Stimulated activated memory B cell treated with anti-CD40 and anti-IgM and Interleukin-4, amounts not matched to agents 10 μg/mL and 1 μg/mL and 100 μg/mL, for 72 hours (primary cell): ENCODE measurements around the gene ZNF621.
A peak's percentile ranks its signal among the peaks of the same experiment; 100 is the strongest.

Source experiments
- ATAC-seq: fragments of 150-1000 bp; cut with Tn5 transposase; 2 replicates; pipeline ENCODE4 v1.10.0; 2021
- H3K27ac Mint-ChIP-seq: one replicate; pipeline ENCODE4 v1.8.0; 2022; ENCODE audit warnings: mild to moderate bottlenecking, mixed read lengths
- H3K27me3 Mint-ChIP-seq: one replicate; pipeline ENCODE4 v1.8.0; 2022; ENCODE audit warnings: mixed read lengths
- H3K36me3 Mint-ChIP-seq: one replicate; pipeline ENCODE4 v1.8.0; 2022; ENCODE audit warnings: mixed read lengths
- H3K4me1 Mint-ChIP-seq: one replicate; pipeline ENCODE4 v1.8.0; 2022; ENCODE audit warnings: mixed read lengths
- H3K4me3 Mint-ChIP-seq: one replicate; pipeline ENCODE4 v1.8.0; 2022; ENCODE audit warnings: mild to moderate bottlenecking, moderate library complexity, mixed read lengths
- H3K9me3 Mint-ChIP-seq: one replicate; pipeline ENCODE4 v1.8.0; 2022; ENCODE audit warnings: mixed read lengths

The ZNF621 gene

GRCh38 chr3:40576396-40576795 lies 51.6 kb downstream of the ZNF621 start:
- Mint-ChIP-seq H3K36me3 (no peaks in the 10 kb centered on the region), H3K27me3 (peaks cover 9% of the 10 kb centered on the region), H3K4me3 (no peak overlapping the region), H3K4me1 (no peaks in the 10 kb centered on the region), H3K9me3 (no peaks in the 10 kb centered on the region), H3K27ac (no peak overlapping the region)
- ATAC-seq: no peak

- no peaks in the 10 kb centered on the region for H3K36me3 Mint-ChIP-seq
- no peak overlapping the region for H3K4me3 Mint-ChIP-seq
- no peak overlapping the region for H3K27ac Mint-ChIP-seq
- peaks cover 12% of the 10 kb centered on the region for H3K4me1 Mint-ChIP-seq
- ATAC-seq: peak; percentile 71
- peaks cover 9% of the 10 kb centered on the region for H3K27me3 Mint-ChIP-seq
- no peaks in the 10 kb centered on the region for H3K9me3 Mint-ChIP-seq
These were observed 55.8 kb downstream of the ZNF621 start for GRCh38 chr3:40580494-40581091.

DNA sequence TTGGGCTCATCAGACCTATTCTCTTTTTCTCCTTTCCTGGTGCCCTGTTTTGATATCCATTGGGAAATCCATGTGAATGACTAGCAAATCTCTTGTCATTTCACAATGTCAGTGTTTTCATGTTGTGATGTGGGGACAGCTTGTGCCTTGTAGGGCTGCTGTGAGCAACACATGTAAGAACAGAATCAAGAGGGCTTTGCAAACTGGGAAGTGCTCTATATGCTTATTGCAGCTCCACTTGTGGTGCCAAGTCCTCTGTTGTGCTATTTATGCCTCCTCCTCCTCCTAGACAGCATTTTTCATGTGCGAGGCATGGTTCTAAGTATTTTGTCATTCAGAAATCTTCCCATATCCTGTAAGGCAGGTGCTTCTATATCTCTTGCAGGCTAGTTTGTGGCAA lies 56.4 kb downstream of the ZNF621 start:
- H3K4me1 Mint-ChIP-seq: peaks cover 12% of the 10 kb centered on the region
- no peaks in the 10 kb centered on the region for H3K9me3 Mint-ChIP-seq
- ATAC-seq: no peak
- H3K4me3 Mint-ChIP-seq: no peak overlapping the region
- no peak overlapping the region for H3K27ac Mint-ChIP-seq
- H3K27me3 Mint-ChIP-seq: peaks cover 9% of the 10 kb centered on the region
- no peaks in the 10 kb centered on the region for H3K36me3 Mint-ChIP-seq

DNA sequence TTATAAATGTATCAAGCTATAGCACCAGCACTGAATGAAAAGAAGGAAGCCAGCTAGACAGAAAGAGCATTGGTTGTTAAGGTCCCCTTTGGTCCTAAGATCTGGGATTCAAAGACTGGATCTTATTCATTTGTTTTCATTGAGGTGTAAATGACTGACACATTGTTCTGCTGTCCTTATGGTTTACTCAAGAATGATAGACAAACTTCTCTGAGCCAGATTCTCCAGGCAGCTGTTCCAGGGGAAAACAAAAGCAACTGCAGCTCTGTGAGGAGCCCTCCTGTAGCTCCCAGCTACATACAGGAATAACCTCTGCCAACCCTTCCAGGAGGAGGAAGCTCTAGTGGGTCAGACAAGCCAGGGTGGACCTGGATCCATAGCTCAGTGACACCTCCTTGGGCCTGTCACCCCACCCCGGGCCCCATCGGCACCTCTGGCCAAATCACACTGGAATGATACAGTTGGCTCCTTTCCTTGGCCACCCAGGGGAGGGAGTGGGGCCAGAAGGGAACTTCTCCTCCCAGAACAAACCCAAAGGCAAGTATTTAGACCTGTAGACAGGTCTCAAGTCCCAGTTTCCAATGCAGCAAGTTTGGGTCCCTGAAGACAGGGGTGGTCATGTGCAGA lies 57.8 kb downstream of the ZNF621 start:
- H3K9me3 Mint-ChIP-seq: no peaks in the 10 kb centered on the region
- H3K27me3 Mint-ChIP-seq: peaks cover 9% of the 10 kb centered on the region
- no peak overlapping the region for H3K4me3 Mint-ChIP-seq
- H3K27ac Mint-ChIP-seq: no peak overlapping the region
- H3K36me3 Mint-ChIP-seq: no peaks in the 10 kb centered on the region
- peaks cover 12% of the 10 kb centered on the region for H3K4me1 Mint-ChIP-seq
- no peak for ATAC-seq

- Mint-ChIP-seq H3K27ac (no peak overlapping the region), H3K4me3 (no peak overlapping the region), H3K9me3 (no peaks in the 10 kb centered on the region), H3K4me1 (peaks cover 12% of the 10 kb centered on the region), H3K27me3 (peaks cover 9% of the 10 kb centered on the region), H3K36me3 (no peaks in the 10 kb centered on the region)
- no peak for ATAC-seq
These were observed 58.9 kb downstream of the ZNF621 start for GRCh38 chr3:40583691-40584090.

- H3K9me3 Mint-ChIP-seq: no peaks in the 10 kb centered on the region
- ATAC-seq: peak; percentile 72
- no peak overlapping the region for H3K27ac Mint-ChIP-seq
- no peak overlapping the region for H3K4me3 Mint-ChIP-seq
- H3K27me3 Mint-ChIP-seq: peaks cover 5% of the 10 kb centered on the region
- peaks cover 12% of the 10 kb centered on the region for H3K4me1 Mint-ChIP-seq
- no peaks in the 10 kb centered on the region for H3K36me3 Mint-ChIP-seq
These were observed 59.9 kb downstream of the ZNF621 start for GRCh38 chr3:40584625-40585189.

GRCh38 chr3:40585381-40586016 lies 60.7 kb downstream of the ZNF621 start:
- H3K27ac Mint-ChIP-seq: no peak overlapping the region
- H3K4me1 Mint-ChIP-seq: peaks cover 12% of the 10 kb centered on the region
- H3K9me3 Mint-ChIP-seq: no peaks in the 10 kb centered on the region
- no peaks in the 10 kb centered on the region for H3K27me3 Mint-ChIP-seq
- no peaks in the 10 kb centered on the region for H3K36me3 Mint-ChIP-seq
- peak; percentile 65 for ATAC-seq
- H3K4me3 Mint-ChIP-seq: no peak overlapping the region

- no peaks in the 10 kb centered on the region for H3K36me3 Mint-ChIP-seq
- no peaks in the 10 kb centered on the region for H3K9me3 Mint-ChIP-seq
- H3K4me3 Mint-ChIP-seq: no peak overlapping the region
- no peaks in the 10 kb centered on the region for H3K27me3 Mint-ChIP-seq
- no peak overlapping the region for H3K27ac Mint-ChIP-seq
- peaks cover 12% of the 10 kb centered on the region for H3K4me1 Mint-ChIP-seq
- no peak for ATAC-seq
These were observed 62.1 kb downstream of the ZNF621 start for GRCh38 chr3:40586901-40587300.

- H3K4me3 Mint-ChIP-seq: no peak overlapping the region
- no peaks in the 10 kb centered on the region for H3K27me3 Mint-ChIP-seq
- ATAC-seq: peak; percentile 39
- H3K36me3 Mint-ChIP-seq: no peaks in the 10 kb centered on the region
- no peak overlapping the region for H3K27ac Mint-ChIP-seq
- H3K9me3 Mint-ChIP-seq: no peaks in the 10 kb centered on the region
- H3K4me1 Mint-ChIP-seq: peaks cover 12% of the 10 kb centered on the region
These were observed 63.6 kb downstream of the ZNF621 start for GRCh38 chr3:40588406-40588805.
